Neural crest cell (in vitro differentiated cells): ENCODE results near the gene LURAP1L. TPM values are rescaled to one million over a fixed set of nuclear protein-coding genes. Genes with fewer than 3 reads are reported as not detected.

Experiments
- DNase-seq: peaks from one replicate; pipeline ENCODE4 v3.0.0; 2021; ENCODE audit warnings: low read depth, mixed read lengths, low spot score
- H3K27ac Mint-ChIP-seq: one replicate; pipeline ENCODE4 v1.8.0; 2021; ENCODE audit warnings: mild to moderate bottlenecking, mixed read lengths; ENCODE audit not compliant: unreplicated experiment
- H3K27me3 Mint-ChIP-seq: 2 replicates; pipeline ENCODE4 v1.8.0; 2021; ENCODE audit warnings: low read depth, mild to moderate bottlenecking, mixed read lengths
- H3K36me3 Mint-ChIP-seq: 2 replicates; pipeline ENCODE4 v1.8.0; 2021; ENCODE audit warnings: low read depth, mild to moderate bottlenecking, mixed read lengths
- H3K4me1 Mint-ChIP-seq: 2 replicates; pipeline ENCODE4 v1.8.0; 2021; ENCODE audit warnings: mixed read lengths
- H3K4me3 Mint-ChIP-seq: one replicate; pipeline ENCODE4 v1.8.0; 2021; ENCODE audit warnings: mild to moderate bottlenecking, mixed read lengths
- H3K9me3 Mint-ChIP-seq: 2 replicates; pipeline ENCODE4 v1.8.0; 2021; ENCODE audit warnings: mixed read lengths
- long read RNA-seq: library from polyadenylated mRNA; unstranded; transcript quantifications from one replicate; pipeline ENCODE4 v2.0.0, GENCODE V29; 2020
- total RNA-seq: library from RNA; stranded (reverse); gene quantifications from 2 replicates; pipeline ENCODE4 v1.2.1, GENCODE V29; 2021
- TF ChIP-seq, protein P1 (sequence below): fragments of 200-600 bp; sonication (generic); conservative IDR thresholded peaks from 2 replicates; pipeline ENCODE4 v1.5.0; 2021; ENCODE audit warnings: antibody characterized with exemption, mild to moderate bottlenecking

LURAP1L gene, protein sequence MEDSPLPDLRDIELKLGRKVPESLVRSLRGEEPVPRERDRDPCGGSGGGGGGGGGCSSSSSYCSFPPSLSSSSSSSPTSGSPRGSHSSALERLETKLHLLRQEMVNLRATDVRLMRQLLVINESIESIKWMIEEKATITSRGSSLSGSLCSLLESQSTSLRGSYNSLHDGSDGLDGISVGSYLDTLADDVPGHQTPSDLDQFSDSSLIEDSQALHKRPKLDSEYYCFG
- total RNA-seq = 0.27 and 0.40 TPM in 2 replicates
- long read RNA-seq, partial matches to known transcripts = 0 of 2 reads
- long read RNA-seq, other reads (novel, unspliced or antisense) = 1 of 2 reads

DNA sequence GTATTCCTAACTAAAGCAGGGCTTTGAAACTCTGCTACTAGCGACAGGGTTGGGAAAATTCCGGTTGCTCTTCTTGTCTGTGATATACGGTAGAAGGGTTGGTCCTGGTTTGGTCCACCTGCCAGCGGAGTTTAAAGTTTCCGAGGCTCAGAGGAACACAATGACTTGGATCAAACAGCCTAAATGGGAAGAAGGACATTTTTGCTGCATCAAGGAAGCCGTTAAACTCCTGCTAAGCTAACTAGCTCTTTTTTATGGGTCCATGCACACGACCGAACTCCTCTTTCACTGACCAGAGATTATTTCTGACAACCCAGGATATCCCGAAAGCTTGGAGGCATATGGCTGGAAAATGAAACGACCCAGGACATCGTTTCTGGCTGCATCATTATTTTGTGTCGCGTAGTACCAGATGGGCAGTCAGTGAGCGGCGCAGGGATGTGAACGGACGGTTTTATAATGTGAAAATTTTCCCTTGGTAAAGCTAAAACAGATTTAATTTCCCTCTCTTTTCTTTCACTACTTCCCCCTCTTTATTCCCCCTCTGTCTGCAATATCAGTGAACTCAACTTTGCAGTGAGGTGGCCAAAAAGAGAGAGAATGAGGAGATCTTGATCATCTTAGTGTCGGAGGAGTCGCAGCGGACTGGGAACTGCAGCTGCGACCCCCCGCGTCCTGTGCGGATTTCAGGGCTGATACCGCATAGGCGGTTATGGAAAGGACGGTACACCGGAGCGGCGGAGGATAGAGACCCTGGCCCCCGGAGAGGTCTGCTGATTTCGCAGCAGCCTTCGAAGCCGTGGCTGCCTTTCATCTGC is at the start of gene LURAP1L:
Gene LURAP1L (plus strand): TSS at position 160 of the 818 bp plus-strand sequence. CDS start 696 bp downstream, outside the sequence.
- Mint-ChIP-seq H3K9me3 (no peaks in the 10 kb centered on the region), H3K27ac (no peak within 1 kb of the TSS), H3K4me1 (peaks cover 15% of the 10 kb centered on the region), H3K36me3 (no peaks in the 10 kb centered on the region), H3K4me3 (peak within 1 kb of the TSS; percentile 96), H3K27me3 (peaks cover 14% of the 10 kb centered on the region)
- DNase-seq = peak; percentile 14
- TF ChIP-seq, protein P1, sequence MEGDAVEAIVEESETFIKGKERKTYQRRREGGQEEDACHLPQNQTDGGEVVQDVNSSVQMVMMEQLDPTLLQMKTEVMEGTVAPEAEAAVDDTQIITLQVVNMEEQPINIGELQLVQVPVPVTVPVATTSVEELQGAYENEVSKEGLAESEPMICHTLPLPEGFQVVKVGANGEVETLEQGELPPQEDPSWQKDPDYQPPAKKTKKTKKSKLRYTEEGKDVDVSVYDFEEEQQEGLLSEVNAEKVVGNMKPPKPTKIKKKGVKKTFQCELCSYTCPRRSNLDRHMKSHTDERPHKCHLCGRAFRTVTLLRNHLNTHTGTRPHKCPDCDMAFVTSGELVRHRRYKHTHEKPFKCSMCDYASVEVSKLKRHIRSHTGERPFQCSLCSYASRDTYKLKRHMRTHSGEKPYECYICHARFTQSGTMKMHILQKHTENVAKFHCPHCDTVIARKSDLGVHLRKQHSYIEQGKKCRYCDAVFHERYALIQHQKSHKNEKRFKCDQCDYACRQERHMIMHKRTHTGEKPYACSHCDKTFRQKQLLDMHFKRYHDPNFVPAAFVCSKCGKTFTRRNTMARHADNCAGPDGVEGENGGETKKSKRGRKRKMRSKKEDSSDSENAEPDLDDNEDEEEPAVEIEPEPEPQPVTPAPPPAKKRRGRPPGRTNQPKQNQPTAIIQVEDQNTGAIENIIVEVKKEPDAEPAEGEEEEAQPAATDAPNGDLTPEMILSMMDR = no peak

DNA sequence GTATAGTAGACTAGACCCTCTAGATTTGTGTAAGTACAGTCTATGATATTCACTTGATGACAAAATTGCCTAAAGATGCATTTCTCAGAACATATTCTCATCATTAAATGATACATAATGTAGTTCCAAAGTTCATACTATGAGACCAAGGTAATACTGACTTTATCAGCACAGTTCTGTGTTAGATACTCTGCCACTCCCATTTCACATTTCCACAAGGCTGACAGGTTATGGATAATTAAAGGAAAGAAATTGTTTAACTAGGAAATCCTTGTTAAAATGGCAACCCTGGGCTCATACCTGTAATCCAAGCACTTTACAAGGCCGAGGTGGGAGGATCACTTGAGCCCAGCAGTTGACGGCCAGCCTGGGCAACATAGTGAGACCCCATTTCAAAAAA is 48.0 kb upstream of the LURAP1L start:
- DNase-seq = no peak
- TF ChIP-seq, protein P1 = no peak
- Mint-ChIP-seq H3K9me3 (no peaks in the 10 kb centered on the region), H3K27ac (no peak overlapping the region), H3K4me1 (peaks cover 6% of the 10 kb centered on the region), H3K4me3 (no peak overlapping the region), H3K36me3 (no peaks in the 10 kb centered on the region), H3K27me3 (no peaks in the 10 kb centered on the region)

DNA sequence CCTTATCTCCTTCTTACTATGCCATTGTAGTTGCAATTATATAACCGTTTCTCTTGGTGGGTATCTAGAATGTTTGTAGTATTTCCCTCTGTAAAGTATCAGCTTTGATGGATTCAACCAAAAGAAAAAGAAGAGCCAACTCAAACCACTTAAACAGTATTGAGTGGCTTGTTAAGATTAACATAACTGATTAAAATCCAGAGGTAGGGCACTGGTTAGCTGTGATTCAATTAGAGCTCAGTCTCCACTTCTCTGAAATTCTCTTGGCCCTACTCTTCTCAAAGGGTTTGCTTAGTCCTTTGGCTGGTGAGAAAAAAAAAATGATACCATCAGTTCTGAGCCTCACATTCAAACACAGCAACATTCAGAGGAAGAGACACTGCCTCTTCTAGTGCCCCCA is 44.6 kb upstream of the LURAP1L start:
- Mint-ChIP-seq H3K9me3 (peaks cover 7% of the 10 kb centered on the region), H3K4me3 (no peak overlapping the region), H3K27ac (no peak overlapping the region), H3K4me1 (peaks cover 6% of the 10 kb centered on the region), H3K27me3 (no peaks in the 10 kb centered on the region), H3K36me3 (peaks cover 3% of the 10 kb centered on the region)
- TF ChIP-seq, protein P1 = no peak
- DNase-seq = no peak

DNA sequence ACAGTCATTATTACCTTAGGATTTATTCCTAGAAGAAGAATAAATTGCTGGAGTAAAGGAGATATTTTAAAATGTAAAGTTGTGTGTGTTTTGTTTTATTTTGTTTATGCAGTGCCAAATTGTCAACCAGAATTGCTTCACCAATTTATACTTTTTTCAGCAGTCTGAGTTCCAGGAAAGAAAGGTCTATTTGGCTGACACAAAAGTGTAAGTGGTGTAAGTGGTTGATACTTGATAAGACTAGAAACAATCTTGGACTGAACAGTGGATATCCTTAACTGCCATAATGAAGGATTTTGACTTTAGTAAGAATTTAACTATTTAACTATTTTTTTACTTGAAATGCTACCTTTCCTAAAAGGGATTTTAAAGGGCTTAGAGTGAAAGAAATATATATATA is 43.9 kb upstream of the LURAP1L start:
- Mint-ChIP-seq H3K4me3 (no peak overlapping the region), H3K4me1 (peaks cover 6% of the 10 kb centered on the region), H3K27me3 (no peaks in the 10 kb centered on the region), H3K36me3 (peaks cover 3% of the 10 kb centered on the region), H3K27ac (no peak overlapping the region), H3K9me3 (peaks cover 7% of the 10 kb centered on the region)
- no peak for DNase-seq
- TF ChIP-seq, protein P1 = no peak

DNA sequence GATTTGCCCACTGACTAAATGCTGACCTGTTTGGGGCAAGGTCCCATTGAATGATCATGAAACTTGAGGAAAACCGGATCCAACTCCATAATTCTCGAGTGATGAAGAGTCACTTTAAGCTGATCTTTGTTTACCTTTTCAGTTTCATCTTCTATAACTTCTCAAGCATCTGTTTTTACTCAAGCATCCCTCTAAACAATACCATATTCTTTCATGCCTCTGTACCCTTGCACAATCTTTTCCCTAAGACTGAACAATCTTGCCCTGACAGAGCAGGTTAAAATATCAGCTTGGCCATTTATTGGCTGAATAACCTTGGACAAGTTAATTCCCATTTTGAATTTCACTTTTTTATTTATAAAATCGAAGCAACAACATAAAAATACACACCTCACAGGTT is 41.8 kb upstream of the LURAP1L start:
- H3K4me1 Mint-ChIP-seq = peaks cover 6% of the 10 kb centered on the region
- no peak overlapping the region for H3K4me3 Mint-ChIP-seq
- peaks cover 3% of the 10 kb centered on the region for H3K36me3 Mint-ChIP-seq
- H3K27me3 Mint-ChIP-seq = no peaks in the 10 kb centered on the region
- H3K9me3 Mint-ChIP-seq = peaks cover 7% of the 10 kb centered on the region
- TF ChIP-seq, protein P1 = no peak
- DNase-seq = no peak
- no peak overlapping the region for H3K27ac Mint-ChIP-seq
